Endothelial cell of umbilical vein (primary cell): ENCODE results near the gene PTH1R. TPM values are rescaled to one million over a fixed set of nuclear protein-coding genes. Genes with fewer than 3 reads are reported as not detected.

Experiments
- BruUV-seq: library from RNA; stranded (reverse); fragments of 400-500 nt; replicated peaks from 2 replicates; lab custom pipeline; 2021; lab: Mats Ljungman, UMichigan
- CTCF ChIA-PET: fragments of 300-600, 350-600 bp; sonication (Branson Sonifier 250); formaldehyde crosslinking; loops from one replicate; lab custom pipeline; 2021; ENCODE audit warnings: antibody characterized with exemption, inconsistent platforms; lab: Charles Lee
- POLR2A ChIA-PET: fragments of 300-600, 350-600 bp; sonication (Branson Sonifier 250); formaldehyde crosslinking; loops from one replicate; lab custom pipeline; 2021; ENCODE audit warnings: antibody characterized with exemption, inconsistent platforms; lab: Charles Lee
- DNase-seq: peaks from one replicate; pipeline ENCODE4 v3.0.0-alpha.2; 2011; ENCODE audit warnings: low read depth, low spot score
- FAIRE-seq: peaks from 2 replicates; lab custom pipeline; 2011; peaks lifted over from hg19 to GRCh38; lab: Jason Lieb, UNC
- H2AFZ ChIP-seq: 2 replicates; pipeline ENCODE4 v1.6.0; 2012; ENCODE audit warnings: low read depth, low read length, control low read depth, inconsistent platforms
- H3K27ac ChIP-seq: 2 replicates; pipeline ENCODE4 v1.5.1; 2011; ENCODE audit warnings: low read depth, mild to moderate bottlenecking, control low read depth, low read length, moderate library complexity; ENCODE audit not compliant: insufficient read depth
- H3K27me3 ChIP-seq, 2 experiments: 2 replicates each; pipeline versions ENCODE4 v1.6.0 to v1.6.1; 2011; ENCODE audit warnings: low read length in 2 of 2, mixed read lengths in 1 of 2; ENCODE audit not compliant: control insufficient read depth in 2 of 2, insufficient read depth in 2 of 2
- H3K36me3 ChIP-seq, 2 experiments: 2 replicates in 1 of 2; 3 replicates in 1 of 2; pipeline ENCODE4 v1.5.1; 2011; ENCODE audit warnings: low read length in 2 of 2, mild to moderate bottlenecking in 1 of 2, moderate library complexity in 1 of 2; ENCODE audit not compliant: control insufficient read depth in 2 of 2, insufficient read depth in 2 of 2; ENCODE audit errors: extremely low read depth in 1 of 2
- H3K4me1 ChIP-seq: 3 replicates; pipeline ENCODE4 v1.5.1; 2011; ENCODE audit warnings: mild to moderate bottlenecking, low read length; ENCODE audit not compliant: control insufficient read depth, insufficient read depth; ENCODE audit errors: extremely low read depth
- H3K4me2 ChIP-seq: 2 replicates; pipeline ENCODE4 v1.6.1; 2011; ENCODE audit warnings: low read length, control low read depth, mixed read lengths; ENCODE audit not compliant: insufficient read depth
- H3K4me3 ChIP-seq, 3 experiments: fragments of 200-600 bp in 1 of 3; sonication (generic), shearing (Covaris generic) in 1 of 3; replicated peaks in 1 of 3; 2 replicates each; pipeline ENCODE4 v1.5.1; 2011 to 2016; ENCODE audit warnings: control low read depth in 3 of 3, low read length in 3 of 3, mild to moderate bottlenecking in 2 of 3, inconsistent platforms in 1 of 3, low read depth in 1 of 3, moderate library complexity in 1 of 3; ENCODE audit not compliant: insufficient read depth in 1 of 3
- H3K79me2 ChIP-seq: 2 replicates; pipeline ENCODE4 v1.6.0; 2012; ENCODE audit warnings: low read length, inconsistent platforms; ENCODE audit not compliant: control insufficient read depth, insufficient read depth
- H3K9ac ChIP-seq: replicated peaks from 2 replicates; pipeline ENCODE3; 2011; ENCODE audit warnings: low read length, control low read depth; ENCODE audit not compliant: insufficient read depth; ENCODE audit errors: extremely low read depth
- H3K9me1 ChIP-seq: replicated peaks from 3 replicates; pipeline ENCODE4 v1.6.0; 2011; ENCODE audit warnings: mild to moderate bottlenecking, low read length; ENCODE audit not compliant: control insufficient read depth, insufficient read depth; ENCODE audit errors: extremely low read depth
- H3K9me3 ChIP-seq: replicated peaks from 2 replicates; pipeline ENCODE4 v1.5.1; 2012; ENCODE audit warnings: low read length, inconsistent platforms; ENCODE audit not compliant: control insufficient read depth, insufficient read depth
- H4K20me1 ChIP-seq: replicated peaks from 2 replicates; pipeline ENCODE3; 2011; ENCODE audit warnings: mild to moderate bottlenecking, low read length; ENCODE audit not compliant: control insufficient read depth, insufficient read depth; ENCODE audit errors: extremely low read depth
- CTCF ChIP-seq, 2 donors: IDR thresholded peaks; 1 replicate in 1 of 2; 2 replicates in 1 of 2; pipeline ENCODE4 v1.5.1; 2011; ENCODE audit warnings: low read length in 2 of 2, mild to moderate bottlenecking in 2 of 2, moderate library complexity in 2 of 2, control low read depth in 1 of 2, inconsistent platforms in 1 of 2, low read depth in 1 of 2; ENCODE audit not compliant: insufficient read depth in 1 of 2; ENCODE audit errors: extremely low read depth in 1 of 2
- EZH2 ChIP-seq: IDR thresholded peaks from 2 replicates; pipeline ENCODE4 v1.6.1; 2012; ENCODE audit warnings: borderline replicate concordance, low read depth, mild to moderate bottlenecking, moderate library complexity, low read length, inconsistent platforms; ENCODE audit not compliant: severe bottlenecking
- FOS ChIP-seq: IDR thresholded peaks from 2 replicates; pipeline ENCODE4 v1.6.1; 2011; ENCODE audit warnings: mild to moderate bottlenecking, low read length, moderate library complexity, borderline replicate concordance; ENCODE audit not compliant: insufficient read depth
- GATA2 ChIP-seq: IDR thresholded peaks from 2 replicates; pipeline ENCODE4 v1.7.0; 2011; ENCODE audit warnings: low read depth, mild to moderate bottlenecking, moderate library complexity, mixed read lengths, low read length; ENCODE audit not compliant: insufficient read length, insufficient read depth
- JUN ChIP-seq: IDR thresholded peaks from 2 replicates; pipeline ENCODE4 v1.6.1; 2011; ENCODE audit warnings: borderline replicate concordance, low read depth; ENCODE audit not compliant: insufficient read length, insufficient read depth
- MAX ChIP-seq: IDR thresholded peaks from 2 replicates; pipeline ENCODE4 v1.6.1; 2011; ENCODE audit not compliant: insufficient read depth, insufficient read length
- MYC ChIP-seq: IDR thresholded peaks from one replicate; pipeline ENCODE4 v1.6.1; 2011; ENCODE audit warnings: mild to moderate bottlenecking, low read depth, low read length
- POLR2A ChIP-seq: IDR thresholded peaks from 2 replicates; pipeline ENCODE4 v1.6.1; 2012; ENCODE audit warnings: low read depth, mild to moderate bottlenecking, control low read depth, low read length
- POLR2AphosphoS5 ChIP-seq: IDR thresholded peaks from 2 replicates; pipeline ENCODE4 v1.6.1; 2012; ENCODE audit warnings: low read depth, mild to moderate bottlenecking, control low read depth, low read length, moderate library complexity; ENCODE audit not compliant: insufficient read depth
- dilution Hi-C: fragments of 300-500 bp; cut with MboI; formaldehyde crosslinking; loops from one replicate; pipeline ENCODE4 v1.15.0; 2019; ENCODE audit warnings: low sequenced_read_pairs; ENCODE audit not compliant: extremely low pct_ligation_motif_present
- intact Hi-C: fragments of 100-400 bp; cut with micrococcal nuclease; formaldehyde crosslinking; loops from one replicate; pipeline ENCODE4 v1.10.0; 2022
- polyA plus RNA-seq, 4 experiments: library from polyadenylated mRNA; depleted of rRNA in 3 of 4; stranded (reverse) in 3 of 4; unstranded in 1 of 4; fragments of >200 nt; gene quantifications; 2 replicates each; pipeline versions ENCODE4 v1.2.1 to v1.2.3, GENCODE V29; 2011 to 2012; ENCODE audit warnings: missing spikeins in 1 of 4
- total RNA-seq: library from RNA; stranded (reverse); gene quantifications from 2 replicates; pipeline ENCODE4 v1.2.3, GENCODE V29; 2021

Gene PTH1R
- total and polyA plus RNA-seq, 2 donors (not counting 3 experiments of a cell fraction or from before 2014, with no cell fraction given) = 0.08 to 0.46 TPM

- H3K27me3 ChIP-seq = no peaks in the 10 kb centered on the region
- no peak overlapping the region for H2AFZ ChIP-seq
- H3K4me3 ChIP-seq = no peak overlapping the region
- TF ChIP-seq POLR2AphosphoS5 (no peak), MAX (no peak), CTCF (IDR thresholded peaks at IDR 0.05; ENCODE audit: extremely low read depth in 1 of 2, insufficient read depth in 1 of 2, low read depth in 1 of 2, low read length in 2 of 2) (no peak), MYC (no peak), GATA2 (no peak), FOS (no peak), EZH2 (no peak), JUN (no peak), POLR2A (no peak)
- DNase-seq = no peak
- H3K79me2 ChIP-seq = no peaks in the 10 kb centered on the region
- dilution Hi-C loops (no loop called here), intact Hi-C loops (no loop called here)
- CTCF ChIA-PET = interaction anchor here (2.1 to 2.5 kb wide), 5 partner anchors 36 to 205 kb away, joined by 22 to 55 read pairs (median 27); partner anchors contain the start of gene TMIE
- H3K36me3 ChIP-seq = no peaks in the 10 kb centered on the region
- POLR2A ChIA-PET = no interaction called here
- no peak for FAIRE-seq
- no peak overlapping the region for H3K9ac ChIP-seq
- no peaks in the 10 kb centered on the region for H3K9me1 ChIP-seq
- no peak overlapping the region for H3K27ac ChIP-seq
- H3K9me3 ChIP-seq = no peaks in the 10 kb centered on the region
- H4K20me1 ChIP-seq = no peaks in the 10 kb centered on the region
- no peak overlapping the region for H3K4me2 ChIP-seq
- H3K4me1 ChIP-seq = peaks cover 12% of the 10 kb centered on the region
- TSS peak; percentile 14 for BruUV-seq
Observed at GRCh38 chr3:46907960-46908293, 30.4 kb downstream of the PTH1R start.
